Effector CD4-positive, alpha-beta T cell (primary cell): Measurements from ENCODE around the gene CACNA1S.

Source experiments
- DNase-seq: peaks from one replicate; pipeline ENCODE4 v3.0.0-alpha.2; 2020

Gene CACNA1S

GRCh38 chr1:201008666-201009360 is 103.4 kb downstream of the CACNA1S start:
- DNase-seq, result no peak

GRCh38 chr1:201007481-201007880 is 104.7 kb downstream of the CACNA1S start:
- no peak for DNase-seq

- no peak for DNase-seq
Measured at GRCh38 chr1:201006450-201006849, 105.8 kb downstream of the CACNA1S start.

- DNase-seq, result no peak
Measured at GRCh38 chr1:201004732-201005131, 107.5 kb downstream of the CACNA1S start.

GRCh38 chr1:201004154-201004553 is 108.1 kb downstream of the CACNA1S start:
- DNase-seq, result no peak

GRCh38 chr1:201002510-201002909 is 109.7 kb downstream of the CACNA1S start:
- no peak for DNase-seq

- no peak for DNase-seq
Measured at GRCh38 chr1:201001962-201002361, 110.3 kb downstream of the CACNA1S start.

GRCh38 chr1:201000391-201000790 is 111.8 kb downstream of the CACNA1S start:
- no peak for DNase-seq

- DNase-seq, result no peak
Measured at GRCh38 chr1:200999667-201000066, 112.6 kb downstream of the CACNA1S start.

- DNase-seq, result no peak
Measured at GRCh38 chr1:200998323-200998722, 113.9 kb downstream of the CACNA1S start.

GRCh38 chr1:200992382-200993048 is 119.7 kb downstream of the CACNA1S start:
- DNase-seq, result no peak

- no peak for DNase-seq
Measured at GRCh38 chr1:200991097-200991614, 121.1 kb downstream of the CACNA1S start.

GRCh38 chr1:200990114-200990513 is 122.1 kb downstream of the CACNA1S start:
- DNase-seq, result no peak
